Measurements from ENCODE around the gene PLVAP.
A peak's percentile ranks its signal among the peaks of the same experiment; 100 is the strongest.

PLVAP gene

GRCh38 chr19:17337675-17338432 is 39.3 kb downstream of the PLVAP start (continued):
- peak; percentile 47; the same call in 1 of the 2 replicates for TF ChIP-seq REPIN1 (tag by site-specific recombination; IDR thresholded peaks at IDR 0.05; ENCODE audit: low read depth)

DNA sequence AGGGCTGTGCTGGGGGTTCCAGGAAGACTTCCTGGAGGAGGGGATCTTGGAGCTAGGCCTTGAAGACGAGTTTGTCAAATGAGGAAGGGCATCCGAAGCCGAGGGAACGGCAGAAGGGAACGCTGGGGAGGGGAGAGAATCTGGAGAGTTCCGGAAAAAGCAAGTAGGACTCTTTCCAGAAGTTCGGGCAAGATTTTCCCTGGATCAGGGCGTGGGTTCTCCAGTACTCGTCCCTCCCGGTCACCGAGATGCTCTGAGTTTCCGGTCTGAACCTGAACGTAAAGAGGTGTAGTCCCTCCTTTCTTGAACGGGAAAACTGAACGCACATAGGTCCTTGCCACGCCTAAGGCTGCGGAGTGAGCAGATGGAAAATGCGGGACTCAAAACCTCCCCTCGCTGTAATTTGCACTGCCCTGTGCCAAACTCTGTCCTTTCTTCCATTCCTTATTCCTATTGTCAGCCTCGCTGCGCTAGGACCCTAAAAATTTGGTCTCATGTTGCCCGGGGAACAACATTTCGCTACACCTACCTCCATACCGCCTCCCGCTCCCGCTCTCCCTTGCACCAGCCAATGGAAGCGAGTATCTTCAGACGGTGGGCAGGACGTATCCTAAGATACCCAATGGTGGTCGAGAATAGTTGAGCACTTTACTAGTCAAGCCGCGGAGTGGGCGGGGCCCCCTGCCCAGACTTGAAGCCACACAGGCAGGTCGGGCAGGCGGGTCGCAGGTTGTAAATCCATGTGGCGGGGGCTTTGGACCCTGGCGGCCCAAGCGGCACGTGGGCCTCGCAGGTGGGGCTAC is 40.1 kb downstream of the PLVAP start, which contains the start of gene GTPBP3:
GTPBP3 (plus strand) TSS at position 682 of the 803 bp plus-strand sequence; CDS start at position 741, 59 bp downstream.
- Histone ChIP-seq H3K4me3 (ENCODE audit: low read depth, low read length) (peak within 1 kb of the TSS; percentile 74), H3K36me3 (ENCODE audit: control insufficient read depth in 2 of 2, insufficient read depth in 1 of 2, low read length in 2 of 2) (peaks cover 0 to 38% of the 10 kb centered on the region in 2 experiments; a peak in 2 of 3 replicates), H3K9me3 (ENCODE audit: control insufficient read depth, insufficient read depth, low read depth, low read length) (no peaks in the 10 kb centered on the region), H3K27ac (ENCODE audit: extremely low read depth, low read depth, low read length) (peak within 1 kb of the TSS; percentile 63), H3K4me1 (ENCODE audit: control insufficient read depth, insufficient read depth, low read length) (peaks cover 8% of the 10 kb centered on the region)
- ChIA-PET CTCF (interaction anchor here (0.6 to 1.6 kb wide), 5 partner anchors 24 to 160 kb away, joined by 3 to 5 read pairs (median 3); no protein-coding TSS in a partner anchor), POLR2A (interaction anchor here (1.2 to 7.6 kb wide), 2 partner anchors 19 to 28 kb away, joined by 5 to 64 read pairs; partner anchors contain the start of gene DDA1)
- no peak for TF ChIP-seq ZNF140 (tag by site-specific recombination; IDR thresholded peaks at IDR 0.05)
- TF ChIP-seq ZNF202 (tag by site-specific recombination; IDR thresholded peaks at IDR 0.05; ENCODE audit: borderline replicate concordance), result no peak
- TF ChIP-seq ZNF629 (tag by site-specific recombination; IDR thresholded peaks at IDR 0.05), result peak; percentile 89
- TF ChIP-seq, protein P1, sequence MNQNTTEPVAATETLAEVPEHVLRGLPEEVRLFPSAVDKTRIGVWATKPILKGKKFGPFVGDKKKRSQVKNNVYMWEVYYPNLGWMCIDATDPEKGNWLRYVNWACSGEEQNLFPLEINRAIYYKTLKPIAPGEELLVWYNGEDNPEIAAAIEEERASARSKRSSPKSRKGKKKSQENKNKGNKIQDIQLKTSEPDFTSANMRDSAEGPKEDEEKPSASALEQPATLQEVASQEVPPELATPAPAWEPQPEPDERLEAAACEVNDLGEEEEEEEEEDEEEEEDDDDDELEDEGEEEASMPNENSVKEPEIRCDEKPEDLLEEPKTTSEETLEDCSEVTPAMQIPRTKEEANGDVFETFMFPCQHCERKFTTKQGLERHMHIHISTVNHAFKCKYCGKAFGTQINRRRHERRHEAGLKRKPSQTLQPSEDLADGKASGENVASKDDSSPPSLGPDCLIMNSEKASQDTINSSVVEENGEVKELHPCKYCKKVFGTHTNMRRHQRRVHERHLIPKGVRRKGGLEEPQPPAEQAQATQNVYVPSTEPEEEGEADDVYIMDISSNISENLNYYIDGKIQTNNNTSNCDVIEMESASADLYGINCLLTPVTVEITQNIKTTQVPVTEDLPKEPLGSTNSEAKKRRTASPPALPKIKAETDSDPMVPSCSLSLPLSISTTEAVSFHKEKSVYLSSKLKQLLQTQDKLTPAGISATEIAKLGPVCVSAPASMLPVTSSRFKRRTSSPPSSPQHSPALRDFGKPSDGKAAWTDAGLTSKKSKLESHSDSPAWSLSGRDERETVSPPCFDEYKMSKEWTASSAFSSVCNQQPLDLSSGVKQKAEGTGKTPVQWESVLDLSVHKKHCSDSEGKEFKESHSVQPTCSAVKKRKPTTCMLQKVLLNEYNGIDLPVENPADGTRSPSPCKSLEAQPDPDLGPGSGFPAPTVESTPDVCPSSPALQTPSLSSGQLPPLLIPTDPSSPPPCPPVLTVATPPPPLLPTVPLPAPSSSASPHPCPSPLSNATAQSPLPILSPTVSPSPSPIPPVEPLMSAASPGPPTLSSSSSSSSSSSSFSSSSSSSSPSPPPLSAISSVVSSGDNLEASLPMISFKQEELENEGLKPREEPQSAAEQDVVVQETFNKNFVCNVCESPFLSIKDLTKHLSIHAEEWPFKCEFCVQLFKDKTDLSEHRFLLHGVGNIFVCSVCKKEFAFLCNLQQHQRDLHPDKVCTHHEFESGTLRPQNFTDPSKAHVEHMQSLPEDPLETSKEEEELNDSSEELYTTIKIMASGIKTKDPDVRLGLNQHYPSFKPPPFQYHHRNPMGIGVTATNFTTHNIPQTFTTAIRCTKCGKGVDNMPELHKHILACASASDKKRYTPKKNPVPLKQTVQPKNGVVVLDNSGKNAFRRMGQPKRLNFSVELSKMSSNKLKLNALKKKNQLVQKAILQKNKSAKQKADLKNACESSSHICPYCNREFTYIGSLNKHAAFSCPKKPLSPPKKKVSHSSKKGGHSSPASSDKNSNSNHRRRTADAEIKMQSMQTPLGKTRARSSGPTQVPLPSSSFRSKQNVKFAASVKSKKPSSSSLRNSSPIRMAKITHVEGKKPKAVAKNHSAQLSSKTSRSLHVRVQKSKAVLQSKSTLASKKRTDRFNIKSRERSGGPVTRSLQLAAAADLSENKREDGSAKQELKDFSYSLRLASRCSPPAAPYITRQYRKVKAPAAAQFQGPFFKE (tag by site-specific recombination; IDR thresholded peaks at IDR 0.05; ENCODE audit: borderline replicate concordance), result no peak
- peak; percentile 36; the same call in 1 of the 2 replicates for TF ChIP-seq ZNF239 (tag by site-specific recombination; IDR thresholded peaks at IDR 0.05)
- peak; percentile 100 for TF ChIP-seq SP2 (tag by site-specific recombination; IDR thresholded peaks at IDR 0.05)
- no peak for TF ChIP-seq ZNF585B (tag by site-specific recombination; IDR thresholded peaks at IDR 0.05)
- TF ChIP-seq ZNF175 (tag by site-specific recombination; IDR thresholded peaks at IDR 0.05), result no peak
- TF ChIP-seq ZFP37 (tag by site-specific recombination; IDR thresholded peaks at IDR 0.05), result peak; percentile 99
- TF ChIP-seq ZNF777 (tag by site-specific recombination; IDR thresholded peaks at IDR 0.05; ENCODE audit: borderline replicate concordance), result peak; percentile 78
- peak; percentile 55 for TF ChIP-seq ZIC2 (tag by site-specific recombination; IDR thresholded peaks at IDR 0.05)
- no peak for TF ChIP-seq BCL11A (tag by site-specific recombination; IDR thresholded peaks at IDR 0.05; ENCODE audit: low read depth)
- no peak for TF ChIP-seq ZFP41 (tag by site-specific recombination; IDR thresholded peaks at IDR 0.05; ENCODE audit: borderline replicate concordance)
- TF ChIP-seq ZNF223 (tag by site-specific recombination; IDR thresholded peaks at IDR 0.05), result 0 out of 2 replicates have a peak, but pooled peaks have one; percentile 60
- TF ChIP-seq IKZF3 (tag by site-specific recombination; IDR thresholded peaks at IDR 0.05), result peak; percentile 99
- peak; percentile 92; the same call in 1 of the 2 replicates for TF ChIP-seq ZBTB48 (tag by site-specific recombination; IDR thresholded peaks at IDR 0.05)
- peak; percentile 84 for TF ChIP-seq ZNF518A (tag by site-specific recombination; conservative IDR thresholded peaks at IDR 0.05; ENCODE audit: low read depth)
- no peak; the same call in 1 of the 2 replicates for TF ChIP-seq ZNF23 (tag by site-specific recombination; IDR thresholded peaks at IDR 0.05; ENCODE audit: borderline replicate concordance)

Measured in HEK293 (cell line).